GM18498 (cell line): ENCODE results near the gene DRC7.

Experiments
- ATAC-seq: cut with Tn5 transposase; IDR thresholded peaks from one replicate; pipeline ENCODE4 v1.9.1; 2021; ENCODE audit warnings: mild to moderate bottlenecking, moderate library complexity; ENCODE audit not compliant: unreplicated experiment

The DRC7 gene

GRCh38 chr16:57692636-57693035 is 2.0 kb upstream of the DRC7 start:
- ATAC-seq, result no peak

GRCh38 chr16:57693550-57693949 is 1.1 kb upstream of the DRC7 start:
- no peak for ATAC-seq

- ATAC-seq, result no peak
Observed at GRCh38 chr16:57694231-57694724, 328 bp upstream of the DRC7 start.

- ATAC-seq, result no peak
Observed at GRCh38 chr16:57695680-57696069, 1.1 kb downstream of the DRC7 start.

- no peak for ATAC-seq
Observed at GRCh38 chr16:57696240-57696639, 1.6 kb downstream of the DRC7 start.

- ATAC-seq, result no peak
Observed at GRCh38 chr16:57697896-57698537, 3.4 kb downstream of the DRC7 start.

GRCh38 chr16:57698812-57699405 is 4.3 kb downstream of the DRC7 start:
- no peak for ATAC-seq

- no peak for ATAC-seq
Observed at GRCh38 chr16:57699481-57699880, 4.9 kb downstream of the DRC7 start.

GRCh38 chr16:57699899-57700298 is 5.3 kb downstream of the DRC7 start:
- no peak for ATAC-seq

GRCh38 chr16:57700781-57701551 is 6.4 kb downstream of the DRC7 start:
- no peak for ATAC-seq

- ATAC-seq, result no peak
Observed at GRCh38 chr16:57701759-57702371, 7.3 kb downstream of the DRC7 start.

GRCh38 chr16:57703416-57704010 is 8.9 kb downstream of the DRC7 start:
- ATAC-seq, result no peak

- no peak for ATAC-seq
Observed at GRCh38 chr16:57704011-57704904, 9.7 kb downstream of the DRC7 start.

GRCh38 chr16:57704905-57705852 is 10.6 kb downstream of the DRC7 start:
- ATAC-seq, result no peak

- ATAC-seq, result no peak
Observed at GRCh38 chr16:57706717-57707116, 12.1 kb downstream of the DRC7 start.

GRCh38 chr16:57707331-57707730 is 12.7 kb downstream of the DRC7 start:
- no peak for ATAC-seq

- no peak for ATAC-seq
Observed at GRCh38 chr16:57708168-57708567, 13.6 kb downstream of the DRC7 start.

GRCh38 chr16:57709663-57710062 is 15.1 kb downstream of the DRC7 start:
- ATAC-seq, result no peak

GRCh38 chr16:57711346-57711745 is 16.7 kb downstream of the DRC7 start:
- no peak for ATAC-seq
